ENCODE data around the gene OR51B4. TPM values are rescaled to one million over a fixed set of nuclear protein-coding genes. Genes with fewer than 3 reads are reported as not detected.

OR51B4 gene
- total RNA-seq, 2 experiments from 2014 or later = not detected

DNA sequence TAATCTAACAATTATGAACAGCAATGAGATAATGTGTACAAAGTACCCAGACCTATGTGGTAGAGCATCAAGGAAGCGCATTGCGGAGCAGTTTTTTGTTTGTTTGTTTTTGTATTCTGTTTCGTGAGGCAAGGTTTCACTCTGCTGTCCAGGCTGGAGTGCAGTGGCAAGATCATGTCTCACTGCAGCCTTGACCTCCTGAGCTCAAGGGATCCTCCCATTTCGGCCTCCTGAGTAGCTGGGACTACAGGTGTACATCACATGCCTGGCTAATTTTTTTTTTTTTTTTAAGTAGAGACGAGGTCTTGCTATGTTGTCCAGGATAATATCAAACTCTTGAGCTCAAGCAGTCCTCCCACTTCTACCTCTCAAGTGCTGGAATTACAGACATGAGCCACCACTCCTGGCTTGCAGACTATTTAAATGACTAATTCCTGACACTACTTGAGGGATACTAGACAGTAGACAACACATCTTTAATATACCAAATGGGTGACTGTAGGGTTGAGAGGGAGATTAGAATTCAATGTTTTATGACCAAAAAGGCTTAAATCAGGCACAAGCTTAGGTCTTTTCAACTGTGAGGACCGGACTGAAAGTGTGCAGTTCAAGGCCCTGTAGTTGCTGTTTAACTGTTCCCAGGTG is 12.7 kb downstream of the OR51B4 start:
- no peaks in the 10 kb centered on the region for H3K27me3 Mint-ChIP-seq
- no peaks in the 10 kb centered on the region for H3K36me3 Mint-ChIP-seq (ENCODE audit: low read depth)
- no peak overlapping the region for H3K4me3 Mint-ChIP-seq
- POLR2A ChIA-PET = no interaction called here
- H3K9me3 Mint-ChIP-seq = no peaks in the 10 kb centered on the region
- no peak for DNase-seq
- no peaks in the 10 kb centered on the region for H3K4me1 Mint-ChIP-seq
- H3K27ac Mint-ChIP-seq = no peak overlapping the region
- CTCF ChIA-PET = no interaction called here

DNA sequence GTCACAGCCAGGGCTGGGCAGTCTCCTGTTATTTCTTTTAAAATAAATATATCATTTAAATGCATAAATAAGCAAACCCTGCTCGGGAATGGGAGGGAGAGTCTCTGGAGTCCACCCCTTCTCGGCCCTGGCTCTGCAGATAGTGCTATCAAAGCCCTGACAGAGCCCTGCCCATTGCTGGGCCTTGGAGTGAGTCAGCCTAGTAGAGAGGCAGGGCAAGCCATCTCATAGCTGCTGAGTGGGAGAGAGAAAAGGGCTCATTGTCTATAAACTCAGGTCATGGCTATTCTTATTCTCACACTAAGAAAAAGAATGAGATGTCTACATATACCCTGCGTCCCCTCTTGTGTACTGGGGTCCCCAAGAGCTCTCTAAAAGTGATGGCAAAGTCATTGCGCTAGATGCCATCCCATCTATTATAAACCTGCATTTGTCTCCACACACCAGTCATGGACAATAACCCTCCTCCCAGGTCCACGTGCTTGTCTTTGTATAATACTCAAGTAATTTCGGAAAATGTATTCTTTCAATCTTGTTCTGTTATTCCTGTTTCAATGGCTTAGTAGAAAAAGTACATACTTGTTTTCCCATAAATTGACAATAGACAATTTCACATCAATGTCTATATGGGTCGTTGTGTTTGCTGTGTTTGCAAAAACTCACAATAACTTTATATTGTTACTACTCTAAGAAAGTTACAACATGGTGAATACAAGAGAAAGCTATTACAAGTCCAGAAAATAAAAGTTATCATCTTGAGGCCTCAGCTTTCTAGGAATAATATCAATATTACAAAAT is 13.4 kb downstream of the OR51B4 start:
- Mint-ChIP-seq H3K4me1 (no peaks in the 10 kb centered on the region), H3K4me3 (no peak overlapping the region), H3K9me3 (no peaks in the 10 kb centered on the region), H3K36me3 (ENCODE audit: low read depth) (no peaks in the 10 kb centered on the region), H3K27ac (no peak overlapping the region), H3K27me3 (no peaks in the 10 kb centered on the region)
- ChIA-PET CTCF (no interaction called here), POLR2A (no interaction called here)
- DNase-seq = no peak

DNA sequence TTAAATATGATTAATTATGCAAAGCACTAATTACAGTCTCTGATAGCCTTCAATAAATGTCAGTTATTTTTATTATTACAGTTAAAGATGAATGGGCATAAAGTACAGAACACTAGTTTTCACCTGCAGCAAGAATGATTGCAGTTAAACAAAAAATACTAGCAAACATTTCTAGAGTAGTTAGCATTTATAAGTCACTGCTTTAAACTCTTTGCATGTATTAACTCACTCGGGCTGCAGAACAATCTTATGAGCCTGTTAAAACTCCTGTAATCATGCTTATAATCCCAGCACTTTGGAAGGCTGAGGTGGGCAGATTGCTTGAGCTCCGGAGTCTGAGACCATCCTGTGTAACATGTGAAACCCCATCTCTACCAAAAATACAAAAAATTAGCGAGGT is 14.8 kb downstream of the OR51B4 start:
- no peaks in the 10 kb centered on the region for H3K36me3 Mint-ChIP-seq (ENCODE audit: low read depth)
- DNase-seq = no peak
- H3K9me3 Mint-ChIP-seq = no peaks in the 10 kb centered on the region
- H3K27ac Mint-ChIP-seq = no peak overlapping the region
- no peaks in the 10 kb centered on the region for H3K4me1 Mint-ChIP-seq
- ChIA-PET POLR2A (no interaction called here), CTCF (no interaction called here)
- no peaks in the 10 kb centered on the region for H3K27me3 Mint-ChIP-seq
- no peak overlapping the region for H3K4me3 Mint-ChIP-seq

DNA sequence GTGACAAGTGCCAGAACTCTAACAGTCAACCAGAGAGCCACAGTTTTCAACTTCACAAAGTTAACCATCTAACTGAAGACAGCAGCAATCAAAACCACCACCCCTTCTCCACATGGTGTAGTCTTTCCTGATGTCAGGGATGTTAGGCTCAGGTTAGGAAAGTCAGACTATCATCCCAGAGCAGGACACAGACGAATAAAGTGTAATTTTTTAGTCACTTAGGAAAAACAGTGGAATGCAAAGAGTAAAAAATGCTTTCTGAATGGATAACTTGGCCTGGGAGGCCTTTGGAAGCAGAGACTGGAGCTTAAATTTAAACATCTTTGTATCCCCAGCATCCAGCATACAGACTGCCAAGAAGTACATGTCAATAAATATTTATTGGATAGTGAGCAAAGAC is 15.4 kb downstream of the OR51B4 start:
- POLR2A ChIA-PET = no interaction called here
- no peak for DNase-seq
- H3K9me3 Mint-ChIP-seq = no peaks in the 10 kb centered on the region
- H3K4me3 Mint-ChIP-seq = no peak overlapping the region
- CTCF ChIA-PET = no interaction called here
- no peaks in the 10 kb centered on the region for H3K36me3 Mint-ChIP-seq (ENCODE audit: low read depth)
- no peak overlapping the region for H3K27ac Mint-ChIP-seq
- no peaks in the 10 kb centered on the region for H3K27me3 Mint-ChIP-seq
- H3K4me1 Mint-ChIP-seq = no peaks in the 10 kb centered on the region

DNA sequence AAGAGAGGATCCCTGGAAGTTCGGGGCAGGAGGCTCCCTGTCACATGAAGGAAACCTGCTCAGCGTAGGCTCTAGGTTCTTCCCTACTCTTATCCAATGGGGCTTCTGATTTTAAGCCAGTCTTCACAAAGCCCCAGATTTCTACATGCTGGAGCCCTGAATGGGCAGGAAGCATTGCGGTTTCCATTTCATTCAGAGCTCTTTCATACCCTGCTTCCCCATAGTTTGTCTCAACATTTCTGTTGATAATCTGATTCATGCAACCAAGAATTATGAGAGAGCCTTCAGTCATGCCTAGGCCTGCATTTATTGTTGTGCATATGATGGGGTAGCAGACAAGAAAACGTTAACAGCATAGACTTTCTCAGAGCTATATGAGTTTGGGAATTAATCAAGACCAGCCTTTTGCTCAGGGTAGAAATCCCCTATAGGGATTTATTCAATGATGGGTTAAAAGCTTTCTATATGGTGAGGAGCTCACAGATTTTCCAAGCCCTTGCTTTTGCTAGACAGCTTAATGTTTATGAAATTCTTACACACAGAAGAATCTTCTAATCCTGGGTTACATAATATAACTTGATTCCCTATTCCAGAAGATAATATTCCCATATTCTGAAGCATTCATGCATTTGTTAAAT is 15.9 kb downstream of the OR51B4 start:
- Mint-ChIP-seq H3K4me3 (no peak overlapping the region), H3K36me3 (ENCODE audit: low read depth) (no peaks in the 10 kb centered on the region), H3K4me1 (no peaks in the 10 kb centered on the region), H3K9me3 (no peaks in the 10 kb centered on the region), H3K27ac (no peak overlapping the region), H3K27me3 (no peaks in the 10 kb centered on the region)
- CTCF ChIA-PET = no interaction called here
- POLR2A ChIA-PET = no interaction called here
- no peak for DNase-seq

DNA sequence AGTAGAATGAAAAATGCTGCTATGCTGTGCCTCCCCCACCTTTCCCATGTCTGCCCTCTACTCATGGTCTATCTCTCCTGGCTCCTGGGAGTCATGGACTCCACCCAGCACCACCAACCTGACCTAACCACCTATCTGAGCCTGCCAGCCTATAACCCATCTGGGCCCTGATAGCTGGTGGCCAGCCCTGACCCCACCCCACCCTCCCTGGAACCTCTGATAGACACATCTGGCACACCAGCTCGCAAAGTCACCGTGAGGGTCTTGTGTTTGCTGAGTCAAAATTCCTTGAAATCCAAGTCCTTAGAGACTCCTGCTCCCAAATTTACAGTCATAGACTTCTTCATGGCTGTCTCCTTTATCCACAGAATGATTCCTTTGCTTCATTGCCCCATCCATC is 17.1 kb downstream of the OR51B4 start:
- POLR2A ChIA-PET = no interaction called here

DNA sequence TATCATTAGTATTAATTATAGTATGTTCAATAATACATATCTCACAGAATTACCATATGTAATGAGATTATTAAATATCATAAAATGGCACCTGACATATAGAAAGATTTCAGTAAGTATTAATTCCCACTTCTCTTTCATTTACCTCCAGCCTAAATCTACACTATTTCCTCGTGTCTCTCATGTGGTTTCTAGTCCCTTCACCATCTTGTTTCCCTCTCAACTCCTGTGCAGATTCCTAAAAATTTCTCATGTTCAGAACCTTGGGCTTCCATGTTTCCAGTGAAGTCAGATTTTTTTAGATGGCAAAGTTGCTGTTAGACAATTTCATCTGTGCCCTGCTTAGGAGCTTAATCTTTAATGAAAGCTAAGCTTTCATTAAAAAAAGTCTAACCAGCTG is 17.9 kb downstream of the OR51B4 start:
- H3K36me3 Mint-ChIP-seq (ENCODE audit: low read depth) = no peaks in the 10 kb centered on the region
- no peaks in the 10 kb centered on the region for H3K27me3 Mint-ChIP-seq
- CTCF ChIA-PET = interaction anchor here (0.6 kb wide), 1 partner anchor 150 kb away, joined by 3 read pairs; no protein-coding TSS in a partner anchor
- no peak overlapping the region for H3K4me3 Mint-ChIP-seq
- no peak overlapping the region for H3K27ac Mint-ChIP-seq
- H3K4me1 Mint-ChIP-seq = peaks cover 4% of the 10 kb centered on the region
- H3K9me3 Mint-ChIP-seq = no peaks in the 10 kb centered on the region
- POLR2A ChIA-PET = no interaction called here
- DNase-seq = no peak

More for the DNA sequence above, 17.1 kb downstream of the OR51B4 start:
- Mint-ChIP-seq H3K36me3 (ENCODE audit: low read depth) (no peaks in the 10 kb centered on the region), H3K9me3 (no peaks in the 10 kb centered on the region), H3K4me1 (peaks cover 4% of the 10 kb centered on the region), H3K4me3 (no peak overlapping the region), H3K27ac (no peak overlapping the region), H3K27me3 (no peaks in the 10 kb centered on the region)
- DNase-seq = no peak
- CTCF ChIA-PET = interaction anchor here (0.6 kb wide), 1 partner anchor 149 kb away, joined by 3 read pairs; no protein-coding TSS in a partner anchor

DNA sequence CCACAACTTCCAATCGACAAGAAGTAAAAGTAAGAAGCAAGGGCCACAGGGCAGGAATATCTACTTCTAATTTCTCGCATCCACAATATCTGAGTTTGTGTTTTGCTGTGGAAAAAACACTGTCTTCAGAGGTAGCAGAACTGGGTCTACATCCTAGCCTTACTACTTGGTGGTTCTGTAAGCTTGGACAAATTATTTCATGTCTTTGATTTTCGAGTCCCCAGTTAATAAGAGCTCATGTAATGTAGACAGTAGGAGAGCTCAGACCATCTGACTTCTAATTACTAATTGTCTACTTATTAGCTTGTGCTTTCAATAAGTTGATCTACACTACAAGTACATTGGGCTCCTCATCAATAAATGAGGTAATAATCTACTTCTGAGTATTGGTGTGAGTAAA is 18.7 kb downstream of the OR51B4 start:
- Mint-ChIP-seq H3K9me3 (no peaks in the 10 kb centered on the region), H3K36me3 (ENCODE audit: low read depth) (no peaks in the 10 kb centered on the region), H3K27ac (no peak overlapping the region), H3K27me3 (no peaks in the 10 kb centered on the region), H3K4me3 (no peak overlapping the region), H3K4me1 (peaks cover 4% of the 10 kb centered on the region)
- ChIA-PET POLR2A (no interaction called here), CTCF (no interaction called here)
- DNase-seq = no peak

DNA sequence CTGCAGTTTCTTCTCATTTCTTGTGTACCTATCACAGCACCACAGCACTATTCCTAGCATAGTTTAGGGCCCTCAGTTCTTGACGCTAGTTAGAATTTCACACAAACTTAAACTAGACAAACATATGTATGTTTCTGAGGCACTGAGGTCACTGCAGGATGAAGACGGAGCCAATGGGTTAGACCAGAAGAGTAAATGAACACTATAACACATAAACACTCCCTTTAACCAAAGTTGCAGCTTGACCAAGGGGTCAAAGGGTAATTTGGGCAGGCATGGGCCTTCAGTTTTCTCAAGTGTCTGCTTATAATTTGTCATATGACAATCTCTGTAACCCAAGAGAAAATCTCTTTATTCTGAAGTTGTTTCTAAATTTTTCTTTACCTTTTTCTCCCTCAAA is 19.1 kb downstream of the OR51B4 start:
- no peak overlapping the region for H3K4me3 Mint-ChIP-seq
- ChIA-PET POLR2A (no interaction called here), CTCF (no interaction called here)
- no peaks in the 10 kb centered on the region for H3K27me3 Mint-ChIP-seq
- DNase-seq = no peak
- no peaks in the 10 kb centered on the region for H3K36me3 Mint-ChIP-seq (ENCODE audit: low read depth)
- H3K27ac Mint-ChIP-seq = no peak overlapping the region
- H3K9me3 Mint-ChIP-seq = no peaks in the 10 kb centered on the region
- H3K4me1 Mint-ChIP-seq = peaks cover 4% of the 10 kb centered on the region

DNA sequence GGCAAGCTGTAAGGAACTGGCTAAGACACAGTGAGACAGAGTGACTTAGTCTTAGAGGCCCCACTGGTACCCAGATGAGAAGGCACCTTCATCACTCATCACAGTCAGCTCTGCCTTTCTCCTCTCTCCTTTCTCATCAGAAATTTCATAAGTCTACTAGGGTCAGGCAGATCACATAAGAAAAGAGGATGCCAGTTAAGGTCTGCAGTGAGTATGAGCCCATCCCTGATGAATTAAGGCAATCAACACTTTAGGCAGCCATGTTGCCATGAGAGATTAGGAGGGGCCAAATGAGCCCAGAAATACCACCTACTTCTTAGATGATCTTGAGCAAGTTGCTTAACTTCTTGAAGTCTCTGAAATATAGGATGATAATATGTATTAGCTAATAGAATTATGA is 20.1 kb downstream of the OR51B4 start:
- DNase-seq = no peak
- H3K4me1 Mint-ChIP-seq = peaks cover 4% of the 10 kb centered on the region
- H3K9me3 Mint-ChIP-seq = no peaks in the 10 kb centered on the region
- no peak overlapping the region for H3K4me3 Mint-ChIP-seq
- H3K36me3 Mint-ChIP-seq (ENCODE audit: low read depth) = no peaks in the 10 kb centered on the region
- CTCF ChIA-PET = no interaction called here
- POLR2A ChIA-PET = no interaction called here
- no peak overlapping the region for H3K27ac Mint-ChIP-seq
- no peaks in the 10 kb centered on the region for H3K27me3 Mint-ChIP-seq

DNA sequence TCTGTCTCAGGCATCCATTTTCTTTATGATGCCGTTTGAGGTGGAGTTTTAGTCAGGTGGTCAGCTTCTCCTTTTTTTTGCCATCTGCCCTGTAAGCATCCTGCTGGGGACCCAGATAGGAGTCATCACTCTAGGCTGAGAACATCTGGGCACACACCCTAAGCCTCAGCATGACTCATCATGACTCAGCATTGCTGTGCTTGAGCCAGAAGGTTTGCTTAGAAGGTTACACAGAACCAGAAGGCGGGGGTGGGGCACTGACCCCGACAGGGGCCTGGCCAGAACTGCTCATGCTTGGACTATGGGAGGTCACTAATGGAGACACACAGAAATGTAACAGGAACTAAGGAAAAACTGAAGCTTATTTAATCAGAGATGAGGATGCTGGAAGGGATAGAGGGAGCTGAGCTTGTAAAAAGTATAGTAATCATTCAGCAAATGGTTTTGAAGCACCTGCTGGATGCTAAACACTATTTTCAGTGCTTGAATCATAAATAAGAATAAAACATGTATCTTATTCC is 21.1 kb downstream of the OR51B4 start:
- H3K4me1 Mint-ChIP-seq = peaks cover 4% of the 10 kb centered on the region
- ChIA-PET CTCF (no interaction called here), POLR2A (no interaction called here)
- DNase-seq = peak; percentile 12
- H3K9me3 Mint-ChIP-seq = no peaks in the 10 kb centered on the region
- H3K27me3 Mint-ChIP-seq = no peaks in the 10 kb centered on the region
- H3K4me3 Mint-ChIP-seq = no peak overlapping the region
- no peak overlapping the region for H3K27ac Mint-ChIP-seq
- no peaks in the 10 kb centered on the region for H3K36me3 Mint-ChIP-seq (ENCODE audit: low read depth)

DNA sequence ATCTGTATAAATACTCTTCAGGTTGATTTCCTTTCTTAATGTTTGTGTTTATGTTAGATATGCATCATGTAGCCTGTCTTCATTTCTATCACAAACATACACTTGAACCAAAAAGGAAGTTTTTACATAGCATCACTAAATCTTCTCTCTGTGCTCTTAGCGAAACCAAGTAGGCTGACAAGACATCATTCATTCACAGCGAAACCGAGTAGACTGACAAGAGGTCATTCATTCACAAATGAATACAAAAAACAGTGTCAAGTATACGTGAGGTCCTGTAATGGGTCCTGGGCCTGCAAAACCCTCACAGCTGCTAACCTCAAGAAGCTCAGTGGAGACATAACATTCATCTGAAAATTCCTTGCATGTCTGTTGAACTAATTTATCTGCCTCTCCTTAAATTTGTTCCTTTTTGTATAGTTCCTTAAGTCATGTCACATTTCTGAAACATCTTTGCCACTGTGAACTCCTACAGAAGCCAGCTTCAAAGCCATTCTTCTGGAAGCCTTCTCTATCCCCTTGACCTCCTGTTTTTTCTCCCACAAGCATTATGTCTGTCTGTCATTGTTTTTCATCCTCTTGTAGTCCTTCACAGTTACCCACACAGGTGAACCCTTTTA is 22.2 kb downstream of the OR51B4 start:
- POLR2A ChIA-PET = no interaction called here
- CTCF ChIA-PET = no interaction called here
- H3K27me3 Mint-ChIP-seq = no peaks in the 10 kb centered on the region

DNA sequence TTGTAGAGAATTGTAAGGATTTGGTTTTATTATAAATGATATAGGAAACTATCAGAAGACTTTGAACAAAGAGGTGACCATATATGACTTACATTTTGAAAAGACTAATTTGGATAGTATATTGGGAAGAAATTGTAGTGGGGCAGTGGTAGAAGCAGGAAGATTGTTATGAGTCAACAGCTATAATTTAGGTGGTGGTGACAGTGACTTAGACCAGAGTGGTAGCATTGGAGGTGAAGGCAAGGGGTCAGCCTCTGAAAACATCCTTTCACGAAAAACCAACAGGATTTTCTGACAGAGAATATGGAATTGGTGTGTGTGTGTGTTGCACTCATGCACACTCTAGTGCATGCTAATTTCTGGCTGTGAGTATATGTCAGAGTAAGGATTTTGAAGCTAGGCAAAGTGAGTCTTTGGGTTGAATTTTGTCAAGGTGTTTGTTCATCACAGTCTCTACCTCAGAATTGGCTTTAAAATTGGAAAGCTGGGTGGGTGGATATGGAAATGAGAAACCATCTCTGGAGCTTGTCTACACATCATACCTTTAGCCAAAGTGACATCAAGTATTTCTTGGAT is 23.9 kb downstream of the OR51B4 start:
- no peak overlapping the region for H3K4me3 Mint-ChIP-seq
- H3K27me3 Mint-ChIP-seq = no peaks in the 10 kb centered on the region
- H3K4me1 Mint-ChIP-seq = peaks cover 4% of the 10 kb centered on the region
- H3K27ac Mint-ChIP-seq = no peak overlapping the region
- DNase-seq = no peak
- H3K9me3 Mint-ChIP-seq = no peaks in the 10 kb centered on the region
- ChIA-PET CTCF (interaction anchor here (0.5 kb wide), 1 partner anchor 81 kb away, joined by 4 read pairs; no protein-coding TSS in a partner anchor), POLR2A (no interaction called here)
- H3K36me3 Mint-ChIP-seq (ENCODE audit: low read depth) = no peaks in the 10 kb centered on the region

More for the DNA sequence above, 22.2 kb downstream of the OR51B4 start:
- no peaks in the 10 kb centered on the region for H3K36me3 Mint-ChIP-seq (ENCODE audit: low read depth)
- DNase-seq = no peak
- no peak overlapping the region for H3K27ac Mint-ChIP-seq
- no peak overlapping the region for H3K4me3 Mint-ChIP-seq
- H3K9me3 Mint-ChIP-seq = no peaks in the 10 kb centered on the region
- H3K4me1 Mint-ChIP-seq = peaks cover 4% of the 10 kb centered on the region

All from activated CD4-positive, alpha-beta T cell treated with anti-CD3 and anti-CD28 coated beads, Interleukin-2, amount 10 ng/mL, durations not matched to agents 7 days and 5 days (primary cell).